ENCODE results near the gene ATOSB. TPM values are rescaled to one million over a fixed set of nuclear protein-coding genes. Genes with fewer than 3 reads are reported as not detected.

The ATOSB gene
- total RNA-seq, 3 donors from 2014 or later, result 7.8 to 21.1 (median 8.8) TPM

DNA sequence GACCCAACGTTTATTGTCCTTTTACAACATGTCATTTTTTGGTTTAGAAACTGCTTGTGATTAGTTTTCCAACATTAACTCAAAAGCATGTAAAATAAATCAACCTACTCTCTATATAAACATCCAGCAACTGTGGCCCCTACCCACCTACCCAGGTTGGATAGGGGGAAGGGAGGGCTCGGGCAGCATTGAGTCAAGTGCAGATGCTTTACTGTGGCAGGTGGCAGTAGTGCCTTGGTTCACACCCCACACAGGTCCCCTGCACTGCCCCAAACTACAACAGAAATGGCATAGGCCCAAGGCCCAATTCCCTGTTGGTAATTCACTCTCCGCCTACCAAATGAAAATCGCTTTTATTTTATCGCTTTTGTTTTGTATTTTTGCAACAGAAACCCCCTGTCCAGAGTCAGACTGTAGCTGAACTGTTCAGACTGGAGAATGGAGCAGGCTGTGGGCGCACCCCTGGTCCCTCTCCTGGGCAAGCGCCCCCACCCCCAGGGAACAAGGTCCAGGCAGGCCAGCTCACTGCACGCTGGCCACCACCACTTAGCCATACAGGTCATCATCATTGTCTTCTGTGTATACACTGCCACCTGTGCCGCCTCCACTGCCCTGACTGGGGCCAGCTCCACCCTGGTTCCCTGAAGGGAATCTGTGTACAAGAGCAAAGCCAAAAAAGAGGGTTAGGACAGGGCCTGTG lies 58.9 kb downstream of the ATOSB start:
- no peak overlapping the region for H3K27ac ChIP-seq
- no peak overlapping the region for H3K4me3 ChIP-seq
- H3K4me1 ChIP-seq, result no peaks in the 10 kb centered on the region
- peaks cover 25% of the 10 kb centered on the region for H3K36me3 ChIP-seq
- H3K27me3 ChIP-seq, result no peaks in the 10 kb centered on the region
- TF ChIP-seq, protein P1, sequence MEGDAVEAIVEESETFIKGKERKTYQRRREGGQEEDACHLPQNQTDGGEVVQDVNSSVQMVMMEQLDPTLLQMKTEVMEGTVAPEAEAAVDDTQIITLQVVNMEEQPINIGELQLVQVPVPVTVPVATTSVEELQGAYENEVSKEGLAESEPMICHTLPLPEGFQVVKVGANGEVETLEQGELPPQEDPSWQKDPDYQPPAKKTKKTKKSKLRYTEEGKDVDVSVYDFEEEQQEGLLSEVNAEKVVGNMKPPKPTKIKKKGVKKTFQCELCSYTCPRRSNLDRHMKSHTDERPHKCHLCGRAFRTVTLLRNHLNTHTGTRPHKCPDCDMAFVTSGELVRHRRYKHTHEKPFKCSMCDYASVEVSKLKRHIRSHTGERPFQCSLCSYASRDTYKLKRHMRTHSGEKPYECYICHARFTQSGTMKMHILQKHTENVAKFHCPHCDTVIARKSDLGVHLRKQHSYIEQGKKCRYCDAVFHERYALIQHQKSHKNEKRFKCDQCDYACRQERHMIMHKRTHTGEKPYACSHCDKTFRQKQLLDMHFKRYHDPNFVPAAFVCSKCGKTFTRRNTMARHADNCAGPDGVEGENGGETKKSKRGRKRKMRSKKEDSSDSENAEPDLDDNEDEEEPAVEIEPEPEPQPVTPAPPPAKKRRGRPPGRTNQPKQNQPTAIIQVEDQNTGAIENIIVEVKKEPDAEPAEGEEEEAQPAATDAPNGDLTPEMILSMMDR (IDR thresholded peaks at IDR 0.05), result no peak
- no peak for TF ChIP-seq POLR2AphosphoS5 (IDR thresholded peaks at IDR 0.05)
- DNase-seq (ENCODE audit: low spot score in 2 of 2), result no peak
- intact Hi-C loops (cut with DNase I; ENCODE audit: low total_unique reads), result no loop called here
- no peaks in the 10 kb centered on the region for H3K9me3 ChIP-seq

DNA sequence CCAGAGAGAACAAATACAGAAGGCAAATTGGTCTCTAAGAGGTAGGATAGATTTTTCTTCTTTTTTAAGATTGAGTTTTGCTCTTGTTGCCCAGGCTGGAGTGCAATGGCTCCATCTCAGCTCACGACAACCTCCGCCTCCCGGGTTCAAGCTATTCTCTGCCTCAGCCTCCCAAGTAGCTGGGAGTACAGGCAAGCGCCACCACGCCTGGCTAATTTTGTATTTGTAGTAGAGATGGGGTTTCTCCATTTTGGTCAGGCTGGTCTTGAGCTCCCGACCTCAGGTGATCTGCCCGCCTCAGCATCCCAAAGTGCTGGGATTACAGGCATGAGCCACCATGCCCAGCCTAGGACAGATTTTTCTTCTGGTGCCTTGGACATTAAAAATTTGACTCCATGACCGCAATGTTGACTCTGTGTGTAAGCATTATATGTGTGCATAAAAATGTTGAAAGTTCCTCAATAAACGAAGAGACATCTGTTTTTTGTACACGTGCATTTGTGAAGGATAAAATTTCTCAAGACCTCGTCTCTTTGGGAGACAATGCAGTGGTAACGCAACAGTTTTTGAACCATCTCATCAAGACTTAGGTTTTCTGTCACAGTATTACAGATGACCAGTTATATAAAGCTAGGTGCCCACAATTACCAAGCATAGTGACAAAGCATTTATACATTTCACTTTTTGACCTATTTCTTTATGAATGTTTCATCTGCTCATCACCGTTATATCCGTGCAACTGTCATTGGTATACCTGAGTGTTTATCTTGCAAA lies 60.6 kb downstream of the ATOSB start:
- Histone ChIP-seq H3K27ac (no peak overlapping the region), H3K27me3 (no peaks in the 10 kb centered on the region), H3K36me3 (peaks cover 18% of the 10 kb centered on the region), H3K4me3 (no peak overlapping the region), H3K9me3 (no peaks in the 10 kb centered on the region), H3K4me1 (no peaks in the 10 kb centered on the region)
- intact Hi-C loops (cut with DNase I; ENCODE audit: low total_unique reads), result no loop called here
- TF ChIP-seq POLR2AphosphoS5 (IDR thresholded peaks at IDR 0.05), result no peak
- no peak for TF ChIP-seq POLR2A (IDR thresholded peaks at IDR 0.05)
- TF ChIP-seq, protein P1 (IDR thresholded peaks at IDR 0.05), result no peak
- DNase-seq (ENCODE audit: low spot score in 2 of 2), result no peak

DNA sequence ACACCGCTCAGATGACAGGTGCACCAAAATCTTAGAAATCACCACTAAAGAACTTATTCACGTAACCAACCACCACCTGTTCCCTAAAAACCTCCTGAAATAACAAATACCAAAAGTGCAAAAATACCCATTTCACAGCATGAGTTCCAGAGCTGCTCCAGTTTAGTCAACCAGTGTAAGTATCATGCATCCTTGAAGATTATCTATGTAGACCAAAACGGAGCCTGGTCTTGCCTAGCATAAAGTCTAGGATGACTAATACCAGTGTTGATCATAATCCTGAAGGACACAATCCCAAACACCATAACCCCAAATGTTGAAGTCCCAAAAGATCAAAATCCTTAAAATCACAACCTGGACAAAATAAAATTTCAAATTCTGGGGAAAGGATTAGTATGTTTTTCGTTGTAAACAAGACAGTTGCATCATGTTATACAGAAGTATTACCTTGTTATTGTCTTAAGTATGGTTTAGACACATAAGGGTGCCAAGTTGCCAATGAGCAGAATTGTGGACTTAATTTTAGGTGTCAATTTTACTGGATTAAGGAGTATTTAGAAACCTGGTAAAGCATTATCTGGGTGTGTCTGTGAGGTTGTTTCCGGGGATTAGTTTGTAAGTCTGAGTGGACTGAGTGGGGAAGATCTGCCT lies 61.4 kb downstream of the ATOSB start:
- no peak for DNase-seq (ENCODE audit: low spot score in 2 of 2)
- TF ChIP-seq POLR2A (IDR thresholded peaks at IDR 0.05) (no peak), POLR2AphosphoS5 (IDR thresholded peaks at IDR 0.05) (no peak)
- TF ChIP-seq, protein P1 (IDR thresholded peaks at IDR 0.05), result no peak
- Histone ChIP-seq H3K4me3 (no peak overlapping the region), H3K9me3 (no peaks in the 10 kb centered on the region), H3K36me3 (peaks cover 16% of the 10 kb centered on the region), H3K27me3 (no peaks in the 10 kb centered on the region), H3K27ac (no peak overlapping the region), H3K4me1 (no peaks in the 10 kb centered on the region)
- intact Hi-C loops (cut with DNase I; ENCODE audit: low total_unique reads), result no loop called here

Other genes starting within 250 kb of the ATOSB start
- gene PHF24, start 157.6 kb downstream of the ATOSB start, total RNA-seq, result 1 to 10 TPM in 1 of 3 donors, under 1 TPM in 2; 0.15 to 1.1 (median 0.33) TPM
- gene DNAJB5, start 126.1 kb downstream of the ATOSB start, total RNA-seq, result 1 to 10 TPM; 5.4 to 9.0 (median 6.9) TPM
- gene VCP, start 43.2 kb downstream of the ATOSB start, total RNA-seq, result 100 to 1,000 TPM; 150 to 173 (median 168) TPM
- gene FANCG, start 35.9 kb downstream of the ATOSB start, total RNA-seq, result 10 to 100 TPM; 10.7 to 15.2 (median 13.4) TPM
- 10 to 100 TPM; 15.4 to 24.9 (median 18.0) TPM for gene PIGO, start 19.3 kb downstream of the ATOSB start, total RNA-seq
- gene STOML2, start 12.7 kb downstream of the ATOSB start, total RNA-seq, result 100 to 1,000 TPM in 2 of 3 donors, 10 to 100 TPM in 1; 89.4 to 115 (median 101) TPM
- gene UNC13B, start 46.1 kb upstream of the ATOSB start, total RNA-seq, result 10 to 100 TPM; 19.3 to 36.6 (median 27.2) TPM

Data from breast epithelium (tissue), 4 donors.